OCI-LY7 (cell line): ENCODE results near the gene FERMT3. TPM values are rescaled to one million over a fixed set of nuclear protein-coding genes. Genes with fewer than 3 reads are reported as not detected.

ENCODE experiments used
- BruUV-seq: library from RNA; stranded (reverse); fragments of 400-500 nt; replicated peaks from 2 replicates; lab custom pipeline; 2021; lab: Mats Ljungman, UMichigan
- CTCF ChIA-PET: fragments of 300-600 bp; sonication (Branson Sonifier 250); formaldehyde crosslinking; loops from one replicate; lab custom pipeline; 2022; ENCODE audit warnings: antibody characterized with exemption; ENCODE audit not compliant: unreplicated experiment; lab: Charles Lee
- POLR2A ChIA-PET: fragments of 300-600 bp; sonication (Branson Sonifier 250); formaldehyde crosslinking; loops from one replicate; lab custom pipeline; 2022; ENCODE audit warnings: antibody characterized with exemption; lab: Charles Lee
- DNase-seq: peaks from one replicate; pipeline ENCODE4 v3.0.0-alpha.2; 2015; ENCODE audit warnings: low spot score
- H2AFZ ChIP-seq: fragments of 200-600 bp; sonication (generic), shearing (Covaris generic); 2 replicates; pipeline ENCODE4 v1.6.1; 2014; ENCODE audit warnings: mild to moderate bottlenecking, antibody characterized with exemption, low read length, moderate library complexity
- H3K27ac ChIP-seq: fragments of 200-600 bp; sonication (generic); 2 replicates; pipeline ENCODE4 v1.5.1; 2014; ENCODE audit warnings: mixed run types, low read depth, mild to moderate bottlenecking, moderate library complexity, low read length, inconsistent platforms; ENCODE audit not compliant: poor library complexity, severe bottlenecking
- H3K36me3 ChIP-seq: fragments of 200-600 bp; sonication (generic); 2 replicates; pipeline ENCODE4 v1.6.1; 2014; ENCODE audit warnings: mild to moderate bottlenecking, antibody characterized with exemption, low read length, moderate library complexity, mixed read lengths; ENCODE audit not compliant: insufficient read depth
- H3K4me1 ChIP-seq: fragments of 200-600 bp; sonication (generic); 2 replicates; pipeline ENCODE4 v1.5.1; 2014; ENCODE audit warnings: mild to moderate bottlenecking, low read length; ENCODE audit not compliant: insufficient read depth, poor library complexity, severe bottlenecking
- H3K4me2 ChIP-seq: fragments of 200-600 bp; sonication (generic); 2 replicates; pipeline ENCODE4 v1.6.1; 2014; ENCODE audit warnings: mild to moderate bottlenecking, low read length
- H3K4me3 ChIP-seq: fragments of 200-600 bp; sonication (generic); 2 replicates; pipeline ENCODE4 v1.5.1; 2014; ENCODE audit warnings: mild to moderate bottlenecking, low read depth, low read length; ENCODE audit not compliant: poor library complexity, severe bottlenecking
- H3K79me2 ChIP-seq: fragments of 200-600 bp; sonication (generic); 2 replicates; pipeline ENCODE4 v1.6.1; 2016; ENCODE audit warnings: low read depth, mild to moderate bottlenecking, low read length, moderate library complexity, mixed read lengths; ENCODE audit not compliant: insufficient read depth
- H3K9me2 ChIP-seq: fragments of 200-600 bp; sonication (generic); 2 replicates; pipeline ENCODE4 v1.6.1; 2016; ENCODE audit warnings: mild to moderate bottlenecking, low read length, mixed read lengths; ENCODE audit not compliant: insufficient read depth
- H3K9me3 ChIP-seq: fragments of 200-600 bp; sonication (generic); 2 replicates; pipeline ENCODE4 v1.6.1; 2014; ENCODE audit warnings: mild to moderate bottlenecking, mixed run types, low read length, mixed read lengths
- H4K20me1 ChIP-seq: fragments of 200-600 bp; sonication (generic); 2 replicates; pipeline ENCODE4 v1.6.1; 2014; ENCODE audit warnings: mild to moderate bottlenecking, antibody characterized with exemption, low read length, moderate library complexity, mixed read lengths; ENCODE audit not compliant: insufficient read depth
- EZH2phosphoT487 ChIP-seq: fragments of 200-600 bp; sonication (generic); IDR thresholded peaks from 2 replicates; pipeline ENCODE4 v1.6.1; 2018; ENCODE audit warnings: low read depth, borderline replicate concordance, mild to moderate bottlenecking, mixed run types, antibody characterized with exemption, low read length, moderate library complexity, mixed read lengths
- intact Hi-C: fragments of 100-400 bp; cut with micrococcal nuclease; formaldehyde crosslinking; loops from one replicate; pipeline ENCODE4 v1.10.0; 2022; ENCODE audit not compliant: unreplicated experiment
- total RNA-seq, 2 experiments: library from RNA; depleted of rRNA in 1 of 2; stranded (reverse); fragments of >200 nt in 1 of 2; shearing (Covaris generic) in 1 of 2; gene quantifications; 2 replicates each; pipeline ENCODE4 v1.2.3, GENCODE V29; 2014 to 2022
- TF ChIP-seq, protein P1 (sequence below): fragments of 200-600 bp; sonication (generic); conservative IDR thresholded peaks from 2 replicates; pipeline ENCODE4 v1.5.1; 2014; ENCODE audit warnings: mild to moderate bottlenecking, antibody characterized with exemption, low read length, moderate library complexity, mixed read lengths

Gene FERMT3
- total RNA-seq, 2 experiments from 2014 or later = 120 to 201 TPM

DNA sequence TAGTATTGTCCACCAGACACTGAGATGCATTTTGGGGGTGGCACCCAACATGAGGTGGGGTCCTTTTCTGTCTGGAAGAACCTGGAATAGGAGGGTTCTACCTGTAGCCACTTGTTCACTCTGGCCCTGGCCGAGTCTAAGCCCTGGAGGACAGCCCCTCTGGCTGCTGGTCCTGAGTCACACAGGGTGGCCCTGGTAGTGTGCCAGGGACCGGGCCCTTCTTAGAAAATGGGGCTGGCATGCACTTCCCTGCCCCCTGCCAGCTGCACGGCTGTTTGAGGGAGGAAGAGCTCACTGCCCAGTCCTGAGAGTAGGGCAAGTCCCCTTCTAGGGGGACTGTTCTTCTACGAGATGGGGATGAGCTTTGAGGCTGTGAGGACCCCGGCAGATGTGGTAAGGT, 47.0 kb downstream of the FERMT3 start:
- CTCF ChIA-PET = no interaction called here
- TF ChIP-seq, protein P1, sequence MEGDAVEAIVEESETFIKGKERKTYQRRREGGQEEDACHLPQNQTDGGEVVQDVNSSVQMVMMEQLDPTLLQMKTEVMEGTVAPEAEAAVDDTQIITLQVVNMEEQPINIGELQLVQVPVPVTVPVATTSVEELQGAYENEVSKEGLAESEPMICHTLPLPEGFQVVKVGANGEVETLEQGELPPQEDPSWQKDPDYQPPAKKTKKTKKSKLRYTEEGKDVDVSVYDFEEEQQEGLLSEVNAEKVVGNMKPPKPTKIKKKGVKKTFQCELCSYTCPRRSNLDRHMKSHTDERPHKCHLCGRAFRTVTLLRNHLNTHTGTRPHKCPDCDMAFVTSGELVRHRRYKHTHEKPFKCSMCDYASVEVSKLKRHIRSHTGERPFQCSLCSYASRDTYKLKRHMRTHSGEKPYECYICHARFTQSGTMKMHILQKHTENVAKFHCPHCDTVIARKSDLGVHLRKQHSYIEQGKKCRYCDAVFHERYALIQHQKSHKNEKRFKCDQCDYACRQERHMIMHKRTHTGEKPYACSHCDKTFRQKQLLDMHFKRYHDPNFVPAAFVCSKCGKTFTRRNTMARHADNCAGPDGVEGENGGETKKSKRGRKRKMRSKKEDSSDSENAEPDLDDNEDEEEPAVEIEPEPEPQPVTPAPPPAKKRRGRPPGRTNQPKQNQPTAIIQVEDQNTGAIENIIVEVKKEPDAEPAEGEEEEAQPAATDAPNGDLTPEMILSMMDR = no peak
- TF ChIP-seq EZH2phosphoT487 = no peak
- H3K27ac ChIP-seq = no peak overlapping the region
- H3K4me1 ChIP-seq = peaks cover 40% of the 10 kb centered on the region
- H4K20me1 ChIP-seq = no peaks in the 10 kb centered on the region
- no peaks in the 10 kb centered on the region for H3K9me3 ChIP-seq
- no peak overlapping the region for H2AFZ ChIP-seq
- H3K9me2 ChIP-seq = no peaks in the 10 kb centered on the region
- DNase-seq = no peak
- no peaks in the 10 kb centered on the region for H3K36me3 ChIP-seq
- no TSS peak for BruUV-seq
- POLR2A ChIA-PET = interaction anchor here (1.1 kb wide), 1 partner anchor 14 kb away, joined by 6 read pairs; no protein-coding TSS in a partner anchor
- H3K4me3 ChIP-seq = no peak overlapping the region
- intact Hi-C loops = no loop called here
- H3K79me2 ChIP-seq = no peaks in the 10 kb centered on the region
- H3K4me2 ChIP-seq = no peak overlapping the region

DNA sequence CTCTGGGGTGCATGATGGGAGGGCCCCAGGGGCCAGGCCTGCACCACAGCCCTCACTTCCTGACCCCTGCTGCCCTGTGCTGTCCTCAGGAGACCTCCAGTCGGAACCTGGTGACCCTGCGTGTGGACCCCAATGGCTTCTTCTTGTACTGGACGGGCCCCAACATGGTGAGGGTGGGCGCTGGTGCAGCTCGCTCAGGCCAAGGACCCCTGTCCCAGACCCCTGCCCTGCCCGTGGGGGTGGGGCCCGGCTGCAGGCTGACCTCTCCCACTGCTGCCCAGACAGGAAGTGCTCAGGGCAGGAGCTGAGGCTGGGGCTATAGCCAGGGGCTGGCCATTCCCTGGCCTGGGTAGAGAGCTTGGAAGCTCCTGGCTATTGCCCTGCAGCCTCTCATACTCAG, 47.8 kb downstream of the FERMT3 start:
- Histone ChIP-seq H3K27ac (no peak overlapping the region), H3K36me3 (no peaks in the 10 kb centered on the region), H3K4me2 (no peak overlapping the region), H3K79me2 (no peaks in the 10 kb centered on the region), H3K4me3 (no peak overlapping the region), H3K9me2 (no peaks in the 10 kb centered on the region), H3K9me3 (no peaks in the 10 kb centered on the region), H4K20me1 (no peaks in the 10 kb centered on the region), H2AFZ (no peak overlapping the region), H3K4me1 (peaks cover 36% of the 10 kb centered on the region)
- TF ChIP-seq EZH2phosphoT487 = no peak
- TF ChIP-seq, protein P1 = no peak
- CTCF ChIA-PET = no interaction called here
- intact Hi-C loops = no loop called here
- BruUV-seq = no TSS peak
- DNase-seq = no peak
- POLR2A ChIA-PET = interaction anchor here (1.1 kb wide), 1 partner anchor 13 kb away, joined by 6 read pairs; no protein-coding TSS in a partner anchor
